ENCODE measurements around the gene LPCAT4.

GRCh38 chr15:34376856-34377255 is 9.9 kb upstream of the LPCAT4 start:
- TF ChIP-seq CTCF (conservative IDR thresholded peaks at IDR 0.05; ENCODE audit: low read length) = no peak
- TF ChIP-seq EZH2phosphoT487 (IDR thresholded peaks at IDR 0.05; ENCODE audit: borderline replicate concordance) = no peak

Measured in Loucy (cell line).